ENCODE results near the gene GEMIN4. TPM values are rescaled to one million over a fixed set of nuclear protein-coding genes. Genes with fewer than 3 reads are reported as not detected.

The GEMIN4 gene
- total RNA-seq, 6 donors from 2014 or later = 17.6 to 79.6 (median 21.5) TPM

DNA sequence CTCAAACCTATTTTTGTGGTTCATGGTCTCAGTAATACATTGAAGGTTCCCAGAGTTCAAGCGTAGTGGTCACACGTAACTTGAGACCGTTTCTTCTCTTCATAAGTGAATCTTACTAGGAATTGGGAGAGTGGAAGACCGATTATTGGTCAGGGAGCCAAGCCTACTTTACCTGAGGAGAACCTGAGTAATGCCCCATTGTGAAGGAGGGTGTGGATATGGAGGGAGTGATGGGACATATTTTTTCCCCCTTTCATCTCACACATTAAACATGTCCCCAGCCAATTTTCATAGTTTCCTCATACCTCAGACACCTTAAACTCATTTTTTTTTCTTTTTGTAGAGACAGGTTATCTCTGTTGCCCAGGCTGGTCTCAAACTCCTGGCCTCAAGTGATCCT, 8.9 kb downstream of the GEMIN4 start:
- H3K4me1 ChIP-seq = no peaks in the 10 kb centered on the region
- peaks cover 17 to 91% (median 45%) of the 10 kb centered on the region in 4 donors for H3K36me3 ChIP-seq
- no peak for TF ChIP-seq POLR2AphosphoS5 (IDR thresholded peaks at IDR 0.05)
- no peak for TF ChIP-seq POLR2A (IDR thresholded peaks at IDR 0.05)
- TF ChIP-seq, protein P1, sequence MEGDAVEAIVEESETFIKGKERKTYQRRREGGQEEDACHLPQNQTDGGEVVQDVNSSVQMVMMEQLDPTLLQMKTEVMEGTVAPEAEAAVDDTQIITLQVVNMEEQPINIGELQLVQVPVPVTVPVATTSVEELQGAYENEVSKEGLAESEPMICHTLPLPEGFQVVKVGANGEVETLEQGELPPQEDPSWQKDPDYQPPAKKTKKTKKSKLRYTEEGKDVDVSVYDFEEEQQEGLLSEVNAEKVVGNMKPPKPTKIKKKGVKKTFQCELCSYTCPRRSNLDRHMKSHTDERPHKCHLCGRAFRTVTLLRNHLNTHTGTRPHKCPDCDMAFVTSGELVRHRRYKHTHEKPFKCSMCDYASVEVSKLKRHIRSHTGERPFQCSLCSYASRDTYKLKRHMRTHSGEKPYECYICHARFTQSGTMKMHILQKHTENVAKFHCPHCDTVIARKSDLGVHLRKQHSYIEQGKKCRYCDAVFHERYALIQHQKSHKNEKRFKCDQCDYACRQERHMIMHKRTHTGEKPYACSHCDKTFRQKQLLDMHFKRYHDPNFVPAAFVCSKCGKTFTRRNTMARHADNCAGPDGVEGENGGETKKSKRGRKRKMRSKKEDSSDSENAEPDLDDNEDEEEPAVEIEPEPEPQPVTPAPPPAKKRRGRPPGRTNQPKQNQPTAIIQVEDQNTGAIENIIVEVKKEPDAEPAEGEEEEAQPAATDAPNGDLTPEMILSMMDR (IDR thresholded peaks at IDR 0.05) = no peak
- TF ChIP-seq EP300 (IDR thresholded peaks at IDR 0.05) = no peak
- no peak overlapping the region for H3K27ac ChIP-seq
- H3K27me3 ChIP-seq = no peaks in the 10 kb centered on the region
- DNase-seq (no peak), ATAC-seq (ENCODE audit: low FRiP score in 2 of 2) (no peak)
- H3K4me3 ChIP-seq = no peak overlapping the region
- 95 to 99% methylated on average over 4 of the region's 4 CpGs for WGBS, 2 donors
- H3K9me3 ChIP-seq = no peaks in the 10 kb centered on the region

DNA sequence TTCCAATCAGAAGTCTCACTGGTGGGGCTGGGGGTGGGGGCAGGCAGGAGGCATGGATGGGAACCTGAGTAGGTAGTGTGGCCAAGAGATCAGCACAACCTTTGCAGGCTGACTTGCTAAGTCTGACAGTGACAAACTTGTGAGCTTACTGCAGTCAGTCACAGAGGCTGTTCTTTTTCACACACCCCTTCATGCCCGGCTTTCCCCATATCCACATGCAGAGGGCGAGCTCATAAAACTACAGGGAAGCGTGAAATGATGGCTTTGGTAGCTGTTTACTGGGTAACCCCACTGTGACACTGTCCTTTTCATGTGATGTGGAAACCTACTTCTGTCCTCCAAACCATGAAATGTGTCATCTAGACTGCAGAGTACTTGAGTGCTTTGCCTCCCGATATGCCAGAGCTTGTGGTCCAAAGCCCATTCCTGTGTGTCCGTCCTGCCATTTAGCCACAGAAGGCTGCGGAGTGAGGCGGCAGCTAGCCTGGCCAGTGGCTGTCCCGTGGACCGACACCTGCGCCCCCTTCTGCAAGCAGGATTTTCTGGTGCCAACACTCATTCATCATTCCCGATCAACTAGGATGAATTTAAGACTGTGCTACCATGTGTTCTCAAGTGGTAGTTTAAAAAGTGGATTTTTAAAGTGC, 9.8 kb downstream of the GEMIN4 start:
- 93 to 96% methylated on average over 11 of the region's 11 CpGs for WGBS, 2 donors
- DNase-seq (peak in 1 of 2 donors; percentile 42), ATAC-seq (ENCODE audit: low FRiP score in 2 of 2) (no peak)
- H3K4me1 ChIP-seq = no peaks in the 10 kb centered on the region
- H3K4me3 ChIP-seq = no peak overlapping the region
- H3K9me3 ChIP-seq = no peaks in the 10 kb centered on the region
- no peaks in the 10 kb centered on the region for H3K27me3 ChIP-seq
- no peak overlapping the region for H3K27ac ChIP-seq
- peaks cover 14 to 83% (median 41%) of the 10 kb centered on the region in 4 donors for H3K36me3 ChIP-seq
- TF ChIP-seq, protein P1 (IDR thresholded peaks at IDR 0.05) = no peak
- TF ChIP-seq EP300 (IDR thresholded peaks at IDR 0.05) (no peak), POLR2AphosphoS5 (IDR thresholded peaks at IDR 0.05) (no peak), POLR2A (IDR thresholded peaks at IDR 0.05) (no peak)

DNA sequence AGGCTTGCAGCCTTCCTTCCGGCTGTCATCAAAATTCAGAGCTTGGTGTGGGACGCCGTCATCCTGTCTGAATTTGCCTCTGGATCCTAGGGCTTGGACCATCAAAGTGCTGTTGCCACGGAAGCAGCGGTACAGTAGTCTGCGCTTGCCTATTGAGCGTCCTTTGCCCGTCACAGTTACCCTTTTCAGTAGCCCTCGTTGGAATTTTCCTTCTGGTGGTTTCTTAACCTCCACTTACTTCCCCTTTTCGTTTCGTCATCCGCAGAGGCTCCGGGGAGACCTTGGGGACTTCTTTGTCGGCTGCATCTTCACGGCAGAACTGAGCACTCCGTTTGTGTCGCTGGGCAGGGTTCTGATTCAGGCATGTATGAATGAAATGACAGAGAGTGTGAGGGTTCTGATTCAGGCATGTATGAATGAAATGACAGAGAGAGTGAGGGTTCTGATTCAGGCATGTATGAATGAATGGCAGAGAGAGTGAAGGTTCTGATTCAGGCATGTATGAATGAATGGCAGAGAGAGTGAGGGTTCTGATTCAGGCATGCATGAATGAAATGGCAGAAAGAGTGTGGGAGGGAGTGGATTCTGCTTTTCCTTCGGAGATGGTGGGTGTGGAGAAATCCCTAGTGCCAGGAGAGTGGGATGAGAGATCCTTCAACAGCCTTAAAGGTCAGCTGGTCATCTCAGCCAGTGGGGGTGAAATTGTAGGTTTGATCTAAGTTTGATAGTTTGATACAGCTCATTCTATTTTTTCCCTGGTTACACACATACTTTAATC, 11.6 kb downstream of the GEMIN4 start:
- no peaks in the 10 kb centered on the region for H3K4me1 ChIP-seq
- H3K36me3 ChIP-seq = peaks cover 4 to 65% (median 25%) of the 10 kb centered on the region in 4 donors
- H3K4me3 ChIP-seq = no peak overlapping the region
- H3K27me3 ChIP-seq = no peaks in the 10 kb centered on the region
- H3K9me3 ChIP-seq = no peaks in the 10 kb centered on the region
- ATAC-seq (ENCODE audit: low FRiP score in 2 of 2) = peak in 1 of 2 donors; percentile 73
- H3K27ac ChIP-seq = no peak overlapping the region
- WGBS, 2 donors = 65 to 73% methylated on average over 14 to 18 of the region's 18 CpGs
- DNase-seq = peak in 1 of 2 donors; percentile 47
- TF ChIP-seq EP300 (IDR thresholded peaks at IDR 0.05) (no peak), POLR2AphosphoS5 (IDR thresholded peaks at IDR 0.05) (no peak)
- TF ChIP-seq, protein P1 (IDR thresholded peaks at IDR 0.05) = no peak

DNA sequence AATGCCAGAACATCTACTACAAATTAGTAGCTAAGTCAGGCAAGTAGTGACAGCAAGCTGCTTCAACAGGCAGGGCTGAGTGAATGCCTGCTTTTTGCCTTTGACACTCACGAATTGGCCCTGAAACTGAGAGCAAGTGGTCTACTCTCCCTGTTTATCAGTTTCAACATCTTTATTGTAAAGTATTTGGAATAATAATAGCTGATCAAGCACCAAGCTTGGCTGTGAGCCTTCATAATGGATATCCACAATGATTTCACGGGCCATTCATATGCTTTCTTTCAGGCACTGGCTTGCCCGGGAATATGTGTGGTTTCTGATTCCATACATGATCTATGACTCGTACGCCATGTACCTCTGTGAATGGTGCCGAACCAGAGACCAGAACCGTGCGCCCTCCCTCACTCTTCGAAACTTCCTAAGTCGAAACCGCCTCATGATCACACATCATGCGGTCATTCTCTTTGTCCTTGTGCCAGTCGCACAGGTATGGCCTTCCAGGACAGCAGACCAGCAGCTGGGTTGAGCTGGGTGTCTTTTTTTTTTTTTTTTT, 14.4 kb downstream of the GEMIN4 start:
- no peak overlapping the region for H3K4me3 ChIP-seq
- H3K27me3 ChIP-seq = no peaks in the 10 kb centered on the region
- DNase-seq = no peak
- H3K9me3 ChIP-seq = no peaks in the 10 kb centered on the region
- TF ChIP-seq EP300 (IDR thresholded peaks at IDR 0.05) (no peak), POLR2AphosphoS5 (IDR thresholded peaks at IDR 0.05) (no peak), POLR2A (IDR thresholded peaks at IDR 0.05) (no peak)
- TF ChIP-seq, protein P1 (IDR thresholded peaks at IDR 0.05) = no peak
- peaks cover 0 to 11% (median 6%) of the 10 kb centered on the region in 4 donors for H3K4me1 ChIP-seq
- peaks cover 0 to 39% (median 13%) of the 10 kb centered on the region in 4 donors for H3K36me3 ChIP-seq
- 96% methylated on average over 13 of the region's 13 CpGs for WGBS, 2 donors
- H3K27ac ChIP-seq = no peak overlapping the region
- no peak for ATAC-seq (ENCODE audit: low FRiP score in 2 of 2)
